Fibroblast of the conjunctiva (primary cell): Measurements from ENCODE around the gene RDH16.
"Not testable (repeated sequence)": the region's sequence is repeated elsewhere in the genome, so short reads cannot be mapped to it uniquely, and the experiment has no call there.

Experiments
- DNase-seq: peaks from one replicate; pipeline ENCODE4 v3.0.0-alpha.2; 2010; ENCODE audit warnings: low read depth

Gene RDH16

DNA sequence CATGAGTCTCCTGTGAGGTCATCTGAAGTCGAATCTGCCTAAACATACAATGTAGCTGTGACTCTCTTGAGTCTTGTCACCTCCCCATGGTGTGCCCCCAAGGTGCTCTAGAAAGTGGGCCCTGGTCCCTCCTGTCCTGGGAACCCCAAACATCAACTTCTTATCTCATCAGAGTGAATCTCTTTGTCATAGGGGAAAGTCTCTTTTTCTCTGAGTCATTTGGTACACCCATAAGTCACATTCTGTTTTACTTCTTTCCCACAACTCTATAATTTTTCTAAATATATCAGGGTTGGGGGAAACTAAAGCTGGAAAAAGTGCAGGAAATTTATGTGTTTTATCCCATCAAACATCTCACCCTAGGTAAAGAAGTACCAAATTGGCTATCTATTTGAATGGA, 36.1 kb downstream of the RDH16 start:
- no peak for DNase-seq

DNA sequence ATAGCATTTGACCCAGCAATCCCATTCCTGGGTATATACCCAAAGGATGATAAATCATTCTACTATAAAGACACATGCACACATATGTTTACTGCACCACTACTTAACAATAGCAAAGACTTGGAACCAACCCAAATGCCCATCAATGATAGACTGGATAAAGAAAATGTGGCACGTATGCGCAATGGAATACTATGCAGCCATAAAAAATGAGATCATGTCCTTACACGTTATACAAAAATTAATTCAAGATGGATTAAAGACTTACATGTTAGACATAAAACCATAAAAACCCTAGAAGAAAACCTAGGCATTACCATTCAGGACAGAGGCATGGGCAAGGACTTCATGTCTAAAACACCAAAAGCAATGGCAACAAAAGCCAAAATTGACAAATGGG, 39.3 kb downstream of the RDH16 start:
- not testable (repeated sequence) for DNase-seq

DNA sequence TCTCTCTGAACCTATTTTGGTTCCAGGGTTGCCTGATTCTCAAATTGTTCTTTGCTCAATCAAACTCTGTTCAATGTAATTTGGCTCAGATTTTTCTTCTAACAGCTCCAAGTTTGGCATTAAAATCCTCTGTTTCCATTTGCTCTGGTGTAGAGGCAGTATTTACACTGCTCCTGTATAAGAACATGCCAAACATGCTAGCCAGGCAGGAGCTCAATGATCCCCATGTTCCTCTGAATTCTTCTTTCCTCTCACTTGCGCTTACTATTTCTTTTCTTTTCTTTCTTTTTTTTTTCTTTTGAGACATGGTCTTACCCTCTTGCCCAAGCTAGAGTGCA, 40.4 kb downstream of the RDH16 start:
- DNase-seq, result no peak

DNA sequence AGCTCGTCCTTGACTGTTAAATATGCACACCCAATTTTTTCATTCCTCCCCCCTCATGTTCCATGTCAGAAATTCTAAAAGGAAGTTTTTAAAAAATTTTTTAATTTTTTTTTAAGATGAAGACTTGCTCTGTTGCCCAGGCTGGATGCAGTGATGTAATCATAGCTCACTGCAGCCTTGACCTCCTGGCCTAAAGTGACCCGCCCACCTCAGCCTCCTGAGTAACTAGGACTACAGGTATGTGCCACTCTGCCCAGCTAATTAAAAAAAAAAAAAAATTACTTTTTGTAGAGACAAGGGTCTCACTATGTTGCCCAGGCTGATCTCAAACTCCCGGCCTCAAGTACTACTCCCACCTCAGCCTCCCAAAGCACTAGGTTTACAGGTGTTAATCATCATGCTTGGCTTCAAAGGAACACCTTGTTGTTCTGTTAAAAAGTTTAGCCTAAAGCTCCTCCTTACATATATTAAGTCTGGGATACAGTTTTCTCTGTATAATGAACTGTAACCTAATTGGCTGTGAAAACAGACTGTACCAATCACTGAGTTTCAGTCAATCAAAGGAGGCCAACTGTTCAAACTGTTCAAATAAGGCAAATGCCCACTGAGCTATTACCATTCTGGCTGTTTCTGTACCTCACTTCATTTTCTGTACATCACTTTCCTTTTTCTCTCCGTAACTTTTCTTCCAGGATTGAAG, 41.0 kb downstream of the RDH16 start:
- DNase-seq, result no peak

DNA sequence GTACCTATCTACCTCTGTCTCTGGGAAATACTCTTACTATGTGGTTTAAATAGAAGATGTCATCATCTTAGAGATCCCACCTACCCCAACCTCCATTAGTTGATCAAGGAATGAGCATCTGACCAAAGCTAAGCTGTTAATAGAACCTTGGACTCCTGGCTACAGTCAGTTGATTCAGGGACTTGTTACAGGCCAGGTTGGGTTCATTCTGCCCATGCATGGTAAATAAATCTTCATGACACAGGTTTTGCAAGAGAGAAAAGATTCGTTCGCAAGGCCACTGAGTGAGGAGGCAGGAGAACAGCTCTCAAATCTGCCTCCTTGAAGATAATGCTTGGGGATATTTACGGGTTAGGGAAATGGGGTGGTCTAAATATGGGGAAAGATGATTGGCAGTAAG, 42.7 kb downstream of the RDH16 start:
- DNase-seq, result no peak

DNA sequence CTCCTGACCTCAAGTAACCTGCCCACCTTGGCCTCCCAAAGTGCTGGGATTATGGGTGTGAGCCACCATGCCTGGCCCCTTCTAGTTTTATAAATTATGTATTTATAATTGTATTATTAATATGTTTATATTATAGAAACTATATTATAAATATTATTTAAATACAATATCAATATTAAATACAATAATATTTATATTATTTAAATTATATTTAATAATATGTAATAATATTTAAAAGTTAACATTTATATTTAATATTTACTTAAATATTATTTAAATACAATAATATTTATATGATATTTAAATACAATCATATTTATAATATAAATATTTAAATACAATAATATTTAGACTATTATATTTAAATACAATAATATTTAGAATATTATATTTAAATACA, 43.2 kb downstream of the RDH16 start:
- DNase-seq, result no peak

DNA sequence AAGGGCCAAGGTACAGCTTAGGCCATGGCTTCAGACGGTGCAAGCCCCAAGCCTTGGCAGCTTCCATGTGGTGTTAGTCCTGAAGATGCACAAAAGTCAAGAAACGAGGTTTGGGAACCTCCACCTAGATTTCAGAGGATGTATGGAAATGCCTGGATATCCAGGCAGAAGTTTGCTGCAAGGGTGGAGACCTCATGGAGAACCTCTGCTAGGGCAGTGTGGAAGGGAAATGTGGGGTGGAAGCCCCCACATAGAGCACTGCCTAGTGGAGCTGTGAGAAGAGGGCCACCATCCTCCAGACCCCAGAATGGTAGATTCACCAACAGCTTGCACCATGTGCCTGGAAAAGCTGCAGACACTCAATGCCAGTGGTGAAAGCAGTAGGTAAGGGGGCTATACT, 48.0 kb downstream of the RDH16 start:
- not testable (repeated sequence) for DNase-seq

DNA sequence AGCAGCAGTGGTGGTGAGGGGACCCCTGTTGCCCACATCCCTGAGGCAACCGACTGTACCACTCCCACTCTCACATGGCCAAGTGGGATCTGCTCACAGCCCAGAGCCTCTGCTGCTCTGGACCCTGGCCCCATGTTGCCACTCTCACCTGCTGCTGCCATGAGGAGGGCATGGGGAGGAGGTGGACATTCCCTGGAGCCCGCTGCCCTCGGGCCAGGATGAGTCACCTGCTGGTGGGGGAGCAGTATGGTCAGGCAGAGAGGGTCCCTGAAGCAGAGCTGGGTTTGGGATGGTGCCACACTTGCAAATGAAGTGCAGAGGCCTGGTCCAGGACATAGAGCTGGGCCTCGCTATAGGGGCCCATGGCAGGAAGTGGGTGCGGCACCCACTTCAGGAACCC, 49.3 kb downstream of the RDH16 start:
- DNase-seq, result no peak

DNA sequence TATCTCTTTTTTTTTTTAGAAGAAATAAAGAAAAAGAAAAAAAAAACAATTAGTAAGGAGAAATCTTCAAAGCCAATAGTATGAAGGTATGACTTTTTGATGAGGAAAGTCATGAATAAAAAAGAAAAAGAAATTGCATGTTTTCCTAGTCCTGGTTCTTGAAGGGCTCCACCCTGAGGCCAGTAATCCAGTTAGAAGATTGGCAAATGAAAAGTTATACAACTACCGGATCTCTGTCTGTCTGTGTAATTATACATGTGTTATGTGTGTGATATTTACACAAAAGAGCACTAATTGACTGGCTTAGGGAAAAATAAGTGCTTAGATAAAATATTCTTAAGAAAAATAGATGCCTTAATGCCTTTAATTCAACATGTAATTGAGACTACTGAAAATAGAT, 51.6 kb downstream of the RDH16 start:
- no peak for DNase-seq

DNA sequence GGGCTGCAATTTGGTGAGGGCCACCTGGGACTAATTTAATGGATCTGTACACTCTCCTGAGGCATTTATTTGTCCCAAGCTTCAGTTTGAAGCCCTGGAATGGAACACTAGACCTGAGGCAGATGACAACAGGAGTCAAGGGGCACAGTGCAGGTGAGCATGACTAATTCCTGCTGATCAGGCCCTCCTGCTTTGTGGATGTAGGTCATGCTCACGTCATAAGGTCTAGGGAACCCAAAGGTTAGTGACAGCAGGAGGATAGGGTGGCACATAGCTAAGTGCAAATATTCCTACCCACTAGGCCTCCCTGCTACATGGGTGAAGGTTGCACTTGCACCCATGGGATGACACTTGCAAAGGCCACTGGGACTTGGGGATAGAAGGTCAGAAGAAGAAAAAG, 54.0 kb downstream of the RDH16 start:
- no peak for DNase-seq
